ENCODE data around the gene KAT6B. TPM values are rescaled to one million over a fixed set of nuclear protein-coding genes. Genes with fewer than 3 reads are reported as not detected.

KAT6B gene
- total and polyA plus RNA-seq, 2 of the 8 experiments (the other 6 are each of a cell fraction or from before 2014, with no cell fraction given), result 7.3 to 30.8 TPM

DNA sequence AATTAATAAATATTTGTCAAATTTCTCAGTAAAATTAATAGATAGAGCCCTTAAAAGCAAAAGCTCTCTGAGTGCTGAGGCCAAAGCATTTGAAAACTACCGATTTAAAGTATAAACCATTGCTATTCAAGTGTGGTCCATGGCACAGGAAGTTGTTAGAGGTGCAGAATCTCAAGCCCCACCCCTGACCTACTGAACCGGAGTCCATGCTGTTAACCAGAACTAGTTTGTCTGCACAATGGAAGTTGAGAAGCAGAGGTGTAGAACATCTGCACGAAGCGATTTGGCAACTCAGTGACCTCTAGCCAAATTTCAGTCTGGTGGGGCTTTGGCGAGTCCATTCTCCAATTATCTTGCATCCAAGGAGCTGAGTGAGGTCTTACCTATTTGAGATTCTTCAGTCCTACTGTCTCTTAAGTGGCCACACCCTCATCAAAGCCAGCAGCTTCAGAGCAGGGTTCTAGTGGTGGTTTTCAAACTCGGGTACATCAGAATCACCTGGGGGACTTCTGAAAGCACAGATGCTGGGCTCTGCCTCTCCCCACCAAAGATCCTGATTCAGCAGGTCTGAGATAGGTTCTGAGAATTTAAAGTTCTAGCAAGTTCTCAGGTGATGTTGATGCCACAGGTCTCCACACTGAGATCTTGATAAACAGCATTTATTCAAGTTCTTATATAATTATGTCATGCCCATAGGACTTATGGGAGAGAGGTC, 188.3 kb downstream of the KAT6B start:
- H3K9ac ChIP-seq (replicated peaks in 1 of 4; ENCODE audit: extremely low read depth in 1 of 4, low read depth in 3 of 4, low read length in 3 of 4), result no peak overlapping the region
- no peaks in the 10 kb centered on the region; the same call in 1 of the 2 replicates for H3K79me1 ChIP-seq (ENCODE audit: low read depth, low read length)
- H2BK5ac ChIP-seq (ENCODE audit: low read depth, low read length), result no peak overlapping the region
- H2BK120ac ChIP-seq (replicated peaks; ENCODE audit: low read depth, low read length), result no peak overlapping the region
- H3K23me2 ChIP-seq (ENCODE audit: low read depth, low read length), result no peaks in the 10 kb centered on the region
- no peaks in the 10 kb centered on the region for H3K79me2 ChIP-seq (ENCODE audit: control insufficient read depth in 1 of 2, insufficient read depth in 2 of 2, low read length in 2 of 2)
- H3K14ac ChIP-seq (ENCODE audit: insufficient read length), result no peak overlapping the region
- H4K91ac ChIP-seq (replicated peaks; ENCODE audit: insufficient read length, low read length), result no peak overlapping the region
- H2BK20ac ChIP-seq (ENCODE audit: low read length), result no peak overlapping the region
- POLR2A ChIA-PET (ENCODE audit: partially characterized antibody), result no interaction called here
- H2BK15ac ChIP-seq (ENCODE audit: low read length), result no peak overlapping the region
- DNase-seq (ENCODE audit: low read depth in 1 of 2, low spot score in 2 of 2) (no peak), FAIRE-seq (no peak)
- no peak overlapping the region for H2AK5ac ChIP-seq (ENCODE audit: low read depth, low read length)
- no peaks in the 10 kb centered on the region for H4K20me1 ChIP-seq (replicated peaks in 1 of 2; ENCODE audit: control insufficient read depth in 1 of 2, insufficient read depth in 2 of 2, low read length in 2 of 2)
- CTCF ChIA-PET (ENCODE audit: partially characterized antibody), result no interaction called here
- no peak overlapping the region for H4K5ac ChIP-seq (ENCODE audit: insufficient read length, low read depth, low read length)
- H3K36me3 ChIP-seq (ENCODE audit: control insufficient read depth in 2 of 4, insufficient read depth in 4 of 4, low read length in 3 of 4), result no peaks in the 10 kb centered on the region
- no peak overlapping the region for H3K18ac ChIP-seq (ENCODE audit: extremely low read depth, low read length)
- TF ChIP-seq BCL11A (IDR thresholded peaks at IDR 0.05; ENCODE audit: low read depth in 2 of 2, low read length in 2 of 2) (no peak), POLR2A (IDR thresholded peaks at IDR 0.05; ENCODE audit: control extremely low read depth in 1 of 2, low read depth in 2 of 2, low read length in 2 of 2) (no peak), CEBPB (IDR thresholded peaks at IDR 0.05; ENCODE audit: low read depth, low read length) (no peak), SP4 (IDR thresholded peaks at IDR 0.05; ENCODE audit: low read length) (no peak), RXRA (IDR thresholded peaks at IDR 0.05; ENCODE audit: insufficient read depth, low read depth, low read length) (no peak), SUZ12 (IDR thresholded peaks at IDR 0.05; ENCODE audit: low read length) (no peak)
- TF ChIP-seq, protein P1, sequence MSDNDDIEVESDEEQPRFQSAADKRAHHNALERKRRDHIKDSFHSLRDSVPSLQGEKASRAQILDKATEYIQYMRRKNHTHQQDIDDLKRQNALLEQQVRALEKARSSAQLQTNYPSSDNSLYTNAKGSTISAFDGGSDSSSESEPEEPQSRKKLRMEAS (IDR thresholded peaks at IDR 0.05), result no peak
- TF ChIP-seq, protein P2, sequence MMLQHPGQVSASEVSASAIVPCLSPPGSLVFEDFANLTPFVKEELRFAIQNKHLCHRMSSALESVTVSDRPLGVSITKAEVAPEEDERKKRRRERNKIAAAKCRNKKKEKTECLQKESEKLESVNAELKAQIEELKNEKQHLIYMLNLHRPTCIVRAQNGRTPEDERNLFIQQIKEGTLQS (IDR thresholded peaks at IDR 0.05; ENCODE audit: insufficient read depth, low read depth, low read length), result no peak
- H3K9me3 ChIP-seq (ENCODE audit: insufficient read depth in 2 of 2, low read depth in 1 of 2, low read length in 1 of 2), result no peaks in the 10 kb centered on the region
- no peak overlapping the region for H3K56ac ChIP-seq (replicated peaks; ENCODE audit: insufficient read length, low read depth, low read length)
- no peak overlapping the region for H2BK12ac ChIP-seq (ENCODE audit: low read depth, low read length)
- no peak overlapping the region for H3K4me2 ChIP-seq (ENCODE audit: insufficient read depth in 1 of 2, low read depth in 2 of 2, low read length in 2 of 2)
- no peak overlapping the region for H2AFZ ChIP-seq (ENCODE audit: low read length)
- H3K27ac ChIP-seq (ENCODE audit: low read depth, low read length), result no peak overlapping the region
- H3K23ac ChIP-seq (ENCODE audit: insufficient read length), result no peak overlapping the region
- H3K27me3 ChIP-seq (replicated peaks in 1 of 4; ENCODE audit: control insufficient read depth in 3 of 4, extremely low read depth in 1 of 4, insufficient read depth in 3 of 4, low read length in 3 of 4), result no peaks in the 10 kb centered on the region
- H3K4me1 ChIP-seq (replicated peaks in 1 of 4; ENCODE audit: control insufficient read depth in 3 of 4, insufficient read depth in 4 of 4, low read length in 3 of 4), result peaks cover 0 to 4% (median 2%) of the 10 kb centered on the region in 4 experiments; a peak in 2 of 7 replicates
- H3K4me3 ChIP-seq (ENCODE audit: extremely low read depth in 1 of 4, insufficient read depth in 2 of 4, low read depth in 3 of 4, low read length in 4 of 4), result no peak overlapping the region
- H3K4ac ChIP-seq (replicated peaks; ENCODE audit: insufficient read length, low read depth, low read length), result no peak overlapping the region
- H4K8ac ChIP-seq (ENCODE audit: extremely low read depth, insufficient read depth, low read length), result no peak overlapping the region
- WGBS, 2 experiments (ENCODE audit: extremely low coverage in 1 of 2, insufficient coverage in 1 of 2, insufficient read length in 1 of 2, insufficient replicate concordance in 2 of 2, low coverage in 1 of 2, low lambda C conversion rate in 2 of 2, missing lambda C conversion rate in 1 of 2), result 88% methylated on average over 6 of the region's 6 CpGs; no CpG with 5 or more reads in 1 of the 2 experiments

All from H1 (cell line).